ENCODE data around the gene TNK1. TPM values are rescaled to one million over a fixed set of nuclear protein-coding genes. Genes with fewer than 3 reads are reported as not detected.

TNK1 gene
- total and polyA plus RNA-seq, 8 donors: 4.9 to 13.8 (median 6.6) TPM

DNA sequence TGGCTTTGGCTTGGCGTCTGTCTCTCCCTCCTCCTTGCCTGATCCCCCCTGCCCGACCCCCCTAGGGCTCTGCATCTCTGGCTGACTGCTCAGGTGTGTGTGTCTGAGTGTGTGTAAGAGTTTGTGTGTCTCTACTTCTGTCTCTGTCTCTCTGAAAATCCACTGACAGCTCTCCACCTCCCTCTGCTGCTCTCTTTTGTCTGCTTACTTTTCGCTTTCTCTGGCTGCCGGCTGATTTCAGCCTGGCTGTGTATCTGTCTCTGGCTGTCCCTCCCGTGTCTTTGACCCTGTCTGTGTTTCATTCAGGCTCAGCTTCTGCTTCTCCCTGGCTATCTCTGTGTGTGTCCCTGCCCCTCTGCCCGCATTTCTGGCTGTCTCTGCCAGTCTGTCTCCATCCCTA lies 35.4 kb downstream of the TNK1 start:
- H3K4me3 ChIP-seq: no peak overlapping the region
- TF ChIP-seq, protein P1, sequence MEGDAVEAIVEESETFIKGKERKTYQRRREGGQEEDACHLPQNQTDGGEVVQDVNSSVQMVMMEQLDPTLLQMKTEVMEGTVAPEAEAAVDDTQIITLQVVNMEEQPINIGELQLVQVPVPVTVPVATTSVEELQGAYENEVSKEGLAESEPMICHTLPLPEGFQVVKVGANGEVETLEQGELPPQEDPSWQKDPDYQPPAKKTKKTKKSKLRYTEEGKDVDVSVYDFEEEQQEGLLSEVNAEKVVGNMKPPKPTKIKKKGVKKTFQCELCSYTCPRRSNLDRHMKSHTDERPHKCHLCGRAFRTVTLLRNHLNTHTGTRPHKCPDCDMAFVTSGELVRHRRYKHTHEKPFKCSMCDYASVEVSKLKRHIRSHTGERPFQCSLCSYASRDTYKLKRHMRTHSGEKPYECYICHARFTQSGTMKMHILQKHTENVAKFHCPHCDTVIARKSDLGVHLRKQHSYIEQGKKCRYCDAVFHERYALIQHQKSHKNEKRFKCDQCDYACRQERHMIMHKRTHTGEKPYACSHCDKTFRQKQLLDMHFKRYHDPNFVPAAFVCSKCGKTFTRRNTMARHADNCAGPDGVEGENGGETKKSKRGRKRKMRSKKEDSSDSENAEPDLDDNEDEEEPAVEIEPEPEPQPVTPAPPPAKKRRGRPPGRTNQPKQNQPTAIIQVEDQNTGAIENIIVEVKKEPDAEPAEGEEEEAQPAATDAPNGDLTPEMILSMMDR (IDR thresholded peaks at IDR 0.05): no peak
- no peaks in the 10 kb centered on the region for H3K4me1 ChIP-seq
- H3K27me3 ChIP-seq: no peaks in the 10 kb centered on the region
- DNase-seq: no peak
- H3K36me3 ChIP-seq: no peaks in the 10 kb centered on the region
- FAIRE-seq: no peak
- 64 to 78% methylated on average over 6 of the region's 6 CpGs for WGBS, 2 donors
- H3K27ac ChIP-seq: no peak overlapping the region
- no peaks in the 10 kb centered on the region for H3K9me3 ChIP-seq
- ATAC-seq: no peak
- intact Hi-C loops (cut with DNase I): no loop called here

DNA sequence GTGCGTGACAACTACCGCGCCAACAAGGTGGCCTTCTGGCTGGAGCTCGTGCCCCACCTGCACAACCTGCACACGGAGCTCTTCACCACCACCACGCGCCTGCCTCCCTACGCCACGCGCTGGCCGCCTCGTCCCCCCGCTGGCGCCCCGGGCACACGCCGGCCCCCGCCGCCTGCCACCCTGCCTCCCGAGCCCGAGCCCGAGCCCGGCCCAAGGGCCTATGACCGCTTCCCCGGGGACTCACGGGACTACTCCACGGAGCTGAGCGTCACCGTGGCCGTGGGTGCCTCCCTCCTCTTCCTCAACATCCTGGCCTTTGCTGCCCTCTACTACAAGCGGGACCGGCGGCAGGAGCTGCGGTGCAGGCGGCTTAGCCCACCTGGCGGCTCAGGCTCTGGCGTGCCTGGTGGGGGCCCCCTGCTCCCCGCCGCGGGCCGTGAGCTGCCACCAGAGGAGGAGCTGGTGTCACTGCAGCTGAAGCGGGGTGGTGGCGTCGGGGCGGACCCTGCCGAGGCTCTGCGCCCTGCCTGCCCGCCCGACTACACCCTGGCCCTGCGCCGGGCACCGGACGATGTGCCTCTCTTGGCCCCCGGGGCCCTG lies 36.3 kb downstream of the TNK1 start:
- Histone ChIP-seq H3K4me3 (no peak overlapping the region), H3K4me1 (no peaks in the 10 kb centered on the region), H3K36me3 (no peaks in the 10 kb centered on the region), H3K27ac (no peak overlapping the region), H3K27me3 (no peaks in the 10 kb centered on the region), H3K9me3 (no peaks in the 10 kb centered on the region)
- peak in 1 of 6 donors; percentile 44 for DNase-seq
- TF ChIP-seq, protein P1 (IDR thresholded peaks at IDR 0.05): no peak
- WGBS, 2 donors: 93 to 96% methylated on average over 45 to 54 of the region's 54 CpGs
- intact Hi-C loops (cut with DNase I): no loop called here
- FAIRE-seq: no peak
- ATAC-seq: no peak

DNA sequence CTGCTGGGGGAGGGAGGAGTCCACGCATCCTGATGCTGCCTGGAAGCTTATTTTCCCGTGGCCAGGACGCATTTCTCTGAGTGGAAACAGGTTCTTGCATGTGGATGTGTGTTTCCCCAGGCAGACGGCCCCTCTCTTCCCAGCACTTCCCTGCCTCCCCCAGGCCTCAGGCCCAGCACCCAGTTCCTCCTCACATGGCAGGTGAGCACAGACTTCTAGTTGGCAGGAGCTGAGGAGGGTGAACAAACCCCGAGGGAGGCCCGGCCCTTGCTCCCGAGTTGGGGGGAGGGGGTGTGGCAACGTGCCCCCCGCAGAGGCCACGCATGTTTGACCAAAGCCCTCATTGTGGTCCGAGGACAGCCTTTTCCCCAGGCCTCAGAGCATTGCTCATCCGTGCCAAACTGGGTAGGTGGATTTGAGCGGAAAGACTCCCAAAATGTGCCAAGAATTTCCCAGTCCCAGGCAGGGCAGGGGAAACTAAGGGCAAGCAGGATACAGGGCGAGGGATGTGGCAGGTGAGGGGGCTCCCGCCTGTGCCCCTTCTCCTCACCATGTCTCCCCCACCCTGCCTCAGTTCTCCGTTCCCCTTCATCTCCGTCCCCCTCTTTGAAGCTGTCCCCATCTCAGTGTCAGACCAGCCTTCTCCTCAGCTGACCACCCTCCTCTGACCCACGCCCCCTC lies 37.7 kb downstream of the TNK1 start:
- H3K27ac ChIP-seq: no peak overlapping the region
- intact Hi-C loops (cut with DNase I): no loop called here
- H3K4me3 ChIP-seq: no peak overlapping the region
- no peak for FAIRE-seq
- no peaks in the 10 kb centered on the region for H3K4me1 ChIP-seq
- TF ChIP-seq, protein P1 (IDR thresholded peaks at IDR 0.05): no peak
- no peaks in the 10 kb centered on the region for H3K27me3 ChIP-seq
- no peaks in the 10 kb centered on the region for H3K36me3 ChIP-seq
- no peak for ATAC-seq
- H3K9me3 ChIP-seq: no peaks in the 10 kb centered on the region
- peak in 1 of 6 donors; percentile 45 for DNase-seq
- WGBS, 2 donors: 57 to 62% methylated on average over 18 of the region's 18 CpGs

DNA sequence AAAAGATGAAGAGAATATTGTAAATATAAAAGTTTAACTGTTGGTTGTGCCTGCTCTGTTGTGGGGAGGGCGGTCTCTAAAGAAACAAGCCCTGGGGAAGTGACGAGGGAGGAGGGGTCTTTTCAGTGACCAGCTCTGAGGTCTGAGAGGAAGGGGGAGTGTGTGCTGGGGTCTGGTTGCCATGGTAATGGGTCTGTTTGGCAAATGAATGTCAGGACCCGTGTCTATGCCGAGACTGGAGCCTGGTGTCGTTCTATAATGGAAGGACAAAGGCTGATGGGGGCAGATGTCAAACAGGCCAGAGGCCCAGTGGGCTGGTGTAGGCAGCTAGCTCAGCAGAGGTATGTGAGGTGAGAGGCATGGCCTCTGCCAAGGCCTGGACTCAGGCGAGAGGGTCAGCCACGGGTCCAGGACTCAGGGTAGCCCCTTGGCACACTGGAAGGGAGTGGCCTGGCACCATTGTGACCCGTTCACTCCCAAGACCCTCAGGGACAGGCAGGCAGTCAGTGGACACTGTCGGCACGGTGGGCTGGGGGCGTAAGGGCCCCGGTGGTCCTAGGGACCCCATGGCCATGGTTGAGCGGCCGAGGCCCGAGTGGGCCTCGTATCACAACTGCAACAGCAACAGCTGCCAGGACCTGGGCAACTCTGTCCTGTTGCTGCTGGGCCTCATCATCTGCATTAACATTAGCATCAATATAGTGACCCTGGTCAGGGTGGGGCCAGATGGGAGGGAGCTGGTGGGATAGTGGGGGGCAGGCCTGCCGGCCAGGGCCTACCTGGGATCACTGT lies 39.1 kb downstream of the TNK1 start, which contains the start of gene SPEM1:
SPEM1 (plus strand) TSS at position 506 of the 792 bp plus-strand sequence; CDS start at position 567, 61 bp downstream.
- no peak within 1 kb of the TSS for H3K4me3 ChIP-seq
- H3K27me3 ChIP-seq: no peaks in the 10 kb centered on the region
- H3K27ac ChIP-seq: no peak within 1 kb of the TSS
- DNase-seq (peak in 1 of 6 donors; percentile 46), FAIRE-seq (no peak), ATAC-seq (no peak)
- intact Hi-C loops (cut with DNase I): no loop called here
- TF ChIP-seq, protein P1 (IDR thresholded peaks at IDR 0.05): no peak
- WGBS, 2 donors: 71 to 78% methylated on average over 17 of the region's 17 CpGs
- H3K36me3 ChIP-seq: no peaks in the 10 kb centered on the region
- H3K9me3 ChIP-seq: no peaks in the 10 kb centered on the region
- H3K4me1 ChIP-seq: no peaks in the 10 kb centered on the region
